SK-N-MC (cell line): ENCODE data around the gene CDKAL1.

ENCODE experiments used
- EZH2 ChIP-seq: fragments of 200-600 bp; sonication (generic); IDR thresholded peaks from one replicate; pipeline ENCODE4 v1.6.1; 2017; ENCODE audit warnings: antibody characterized with exemption
- POLR2AphosphoS5 ChIP-seq: IDR thresholded peaks from 2 replicates; pipeline ENCODE4 v1.6.1; 2012; ENCODE audit warnings: mild to moderate bottlenecking, low read depth, low read length, borderline replicate concordance

GRCh38 chr6:20702366-20702765, 168.1 kb downstream of the CDKAL1 start:
- TF ChIP-seq EZH2 (no peak), POLR2AphosphoS5 (no peak)
